HS-5 (cell line): ENCODE results near the gene ASB16.
"Not testable (repeated sequence)": the region's sequence is repeated elsewhere in the genome, so short reads cannot be mapped to it uniquely, and the experiment has no call there.

Experiments used
- DNase-seq: peaks from one replicate; pipeline ENCODE4 v3.0.0-alpha.2; 2012; ENCODE audit warnings: low read depth

The ASB16 gene, protein sequence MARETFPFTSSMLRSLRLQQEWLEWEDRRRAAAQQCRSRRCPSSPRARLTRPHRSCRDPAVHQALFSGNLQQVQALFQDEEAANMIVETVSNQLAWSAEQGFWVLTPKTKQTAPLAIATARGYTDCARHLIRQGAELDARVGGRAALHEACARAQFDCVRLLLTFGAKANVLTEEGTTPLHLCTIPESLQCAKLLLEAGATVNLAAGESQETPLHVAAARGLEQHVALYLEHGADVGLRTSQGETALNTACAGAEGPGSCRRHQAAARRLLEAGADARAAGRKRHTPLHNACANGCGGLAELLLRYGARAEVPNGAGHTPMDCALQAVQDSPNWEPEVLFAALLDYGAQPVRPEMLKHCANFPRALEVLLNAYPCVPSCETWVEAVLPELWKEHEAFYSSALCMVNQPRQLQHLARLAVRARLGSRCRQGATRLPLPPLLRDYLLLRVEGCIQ

GRCh38 chr17:44170499-44171201, at the start of gene ASB16:
Gene ASB16 (plus strand): TSS chr17:44170704. CDS start chr17:44170790, 86 bp downstream.
- DNase-seq, result no peak

- DNase-seq, result no peak
Observed at GRCh38 chr17:44120851-44121605, 49.5 kb upstream of the ASB16 start.

DNA sequence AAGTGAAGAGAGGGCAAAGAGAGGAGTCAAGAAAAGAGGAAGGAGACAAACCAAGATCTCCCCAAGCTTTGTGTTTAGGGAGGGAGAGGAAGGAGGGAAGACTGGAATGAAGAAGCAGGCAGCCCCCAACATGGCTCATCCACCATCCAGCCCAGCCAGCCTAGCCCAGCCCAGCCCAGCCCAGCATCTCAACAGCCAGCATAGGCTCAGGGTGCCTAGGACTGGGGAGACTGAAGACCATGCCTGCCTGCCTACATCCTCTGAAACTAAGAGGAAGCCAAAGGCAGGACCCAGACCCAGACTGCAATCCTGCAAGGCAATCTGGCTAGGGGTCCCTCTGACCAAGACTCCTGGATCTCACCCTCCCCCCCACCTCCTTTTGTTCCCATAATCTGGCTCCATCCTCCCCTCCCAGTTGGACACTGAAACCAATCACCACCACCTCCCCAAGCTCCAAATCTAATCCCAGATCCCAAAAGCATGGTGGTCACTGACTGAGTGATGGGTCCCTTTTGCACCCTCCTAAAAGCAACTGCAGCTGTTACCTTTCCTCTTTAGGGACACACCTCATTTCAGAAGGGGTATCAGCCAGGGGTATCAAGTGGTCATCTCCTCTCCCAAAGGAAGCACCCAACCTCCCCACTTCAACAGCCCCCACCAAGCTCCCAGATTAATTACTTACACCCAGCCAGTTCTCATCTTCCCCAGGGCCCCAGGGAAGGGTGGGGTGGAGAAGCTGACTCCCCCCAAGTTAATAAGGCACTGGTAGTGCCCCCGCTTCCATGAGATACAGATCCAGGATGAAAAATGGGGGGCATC, 48.3 kb upstream of the ASB16 start:
- no peak for DNase-seq

DNA sequence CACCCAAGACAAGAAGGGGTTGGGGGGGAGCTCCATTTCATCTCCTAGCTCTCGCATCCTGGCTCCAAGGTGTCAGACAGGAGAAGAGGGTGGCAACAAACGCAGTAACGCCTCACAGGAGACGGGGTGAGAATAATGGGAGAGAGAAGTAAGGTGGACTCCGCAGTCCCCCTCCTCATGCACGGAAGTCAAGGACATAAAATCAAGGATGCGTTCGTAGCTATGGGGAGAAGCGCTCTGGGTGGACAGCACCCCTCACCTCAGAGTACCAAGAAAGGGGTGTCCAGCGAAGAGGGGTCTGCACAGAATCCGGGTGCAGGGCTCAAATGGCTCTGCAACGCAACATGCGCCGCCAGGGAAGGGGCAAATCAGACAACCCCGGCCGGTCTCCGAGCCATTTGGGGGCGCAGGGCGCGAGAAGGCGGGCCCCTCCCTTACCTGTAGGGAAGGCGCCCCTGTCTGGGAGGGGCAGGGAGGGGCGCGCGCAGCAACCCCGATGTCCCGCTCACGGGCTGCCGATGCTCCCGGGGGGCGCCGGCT, 47.6 kb upstream of the ASB16 start:
- DNase-seq, result no peak

DNA sequence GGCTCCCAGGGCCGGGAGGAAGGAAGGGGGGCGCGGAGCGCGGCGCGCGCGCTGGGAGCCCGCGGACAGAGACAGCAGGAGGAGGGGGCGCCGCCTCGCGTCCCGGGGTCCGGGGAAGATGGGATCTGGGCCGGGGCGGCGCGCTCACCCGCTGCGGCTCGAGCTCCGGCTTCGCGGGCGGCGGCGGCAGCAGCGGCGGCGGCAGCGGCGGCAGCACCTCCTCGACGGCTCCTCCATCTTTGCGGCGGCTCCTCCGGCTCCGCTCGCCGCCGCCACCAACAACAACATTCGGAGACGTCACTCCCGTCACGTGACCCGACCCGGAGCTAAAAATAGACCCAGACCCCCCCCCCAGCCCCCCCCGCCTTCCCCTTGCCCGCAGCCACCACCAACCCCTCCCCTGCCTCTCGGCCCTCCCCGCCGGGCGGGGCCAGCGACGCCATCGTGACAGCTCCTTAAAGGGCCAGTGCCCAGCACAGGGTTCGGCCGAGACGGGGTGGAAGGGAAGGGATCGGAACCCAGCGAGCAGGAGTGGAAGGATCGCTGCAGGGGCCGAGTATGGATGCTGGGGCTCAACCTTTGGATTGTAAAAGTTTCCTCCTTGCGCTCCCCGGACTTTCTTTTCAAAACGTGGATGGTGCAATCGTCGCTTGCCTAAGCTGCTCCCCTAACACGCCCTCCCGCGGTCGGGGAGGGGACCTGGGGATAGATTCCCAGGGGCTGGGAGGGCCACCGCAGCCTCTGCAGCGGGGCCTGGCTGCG, 47.0 kb upstream of the ASB16 start, which contains the start of gene HDAC5:
Gene HDAC5 (minus strand): TSS at position 286 of the 762 bp plus-strand sequence. CDS start 6,126 bp downstream, outside the sequence.
- DNase-seq, result peak; percentile 77

- DNase-seq, result no peak
Observed at GRCh38 chr17:44124118-44124438, 46.4 kb upstream of the ASB16 start.

DNA sequence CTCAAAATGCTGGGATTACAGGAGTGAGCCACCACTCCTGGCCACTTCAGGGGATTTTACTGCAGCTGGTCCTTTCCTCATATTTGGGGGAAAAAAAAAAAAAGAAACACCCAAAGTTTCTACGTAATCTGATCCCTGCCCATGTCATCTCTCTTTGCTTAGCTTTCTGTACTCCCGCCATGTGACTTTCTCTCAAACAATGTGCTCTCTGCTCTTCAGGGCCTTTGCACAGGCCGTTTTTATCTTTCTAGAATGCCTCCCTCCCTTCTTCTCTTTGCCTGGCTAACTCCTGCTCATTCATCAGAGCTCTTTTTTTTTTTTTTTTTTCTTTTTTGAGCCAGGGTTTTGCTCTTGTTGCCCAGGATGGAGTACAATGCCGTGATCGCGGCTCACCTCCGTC, 42.1 kb upstream of the ASB16 start:
- DNase-seq, result no peak

- DNase-seq, result no peak
Observed at GRCh38 chr17:44130693-44131349, 39.7 kb upstream of the ASB16 start.

DNA sequence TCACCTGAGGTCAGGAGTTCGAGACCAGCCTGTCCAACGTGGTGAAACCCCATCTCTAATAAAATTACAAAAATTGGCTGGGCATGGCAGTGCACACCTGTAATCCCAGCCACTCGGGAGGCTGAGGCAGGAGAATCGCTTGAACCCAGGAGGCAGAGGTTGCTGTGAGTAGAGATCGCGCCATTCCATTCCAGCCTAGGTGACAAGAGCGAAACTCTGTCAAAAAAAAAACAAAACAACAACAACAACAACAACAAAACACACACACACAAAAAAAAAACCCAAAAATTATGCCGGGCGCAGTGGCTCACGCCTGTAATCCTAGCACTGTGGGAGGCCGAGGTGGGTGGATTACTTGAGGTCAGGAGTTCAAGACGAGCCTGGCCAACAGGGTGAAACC, 39.1 kb upstream of the ASB16 start:
- not testable (repeated sequence) for DNase-seq

DNA sequence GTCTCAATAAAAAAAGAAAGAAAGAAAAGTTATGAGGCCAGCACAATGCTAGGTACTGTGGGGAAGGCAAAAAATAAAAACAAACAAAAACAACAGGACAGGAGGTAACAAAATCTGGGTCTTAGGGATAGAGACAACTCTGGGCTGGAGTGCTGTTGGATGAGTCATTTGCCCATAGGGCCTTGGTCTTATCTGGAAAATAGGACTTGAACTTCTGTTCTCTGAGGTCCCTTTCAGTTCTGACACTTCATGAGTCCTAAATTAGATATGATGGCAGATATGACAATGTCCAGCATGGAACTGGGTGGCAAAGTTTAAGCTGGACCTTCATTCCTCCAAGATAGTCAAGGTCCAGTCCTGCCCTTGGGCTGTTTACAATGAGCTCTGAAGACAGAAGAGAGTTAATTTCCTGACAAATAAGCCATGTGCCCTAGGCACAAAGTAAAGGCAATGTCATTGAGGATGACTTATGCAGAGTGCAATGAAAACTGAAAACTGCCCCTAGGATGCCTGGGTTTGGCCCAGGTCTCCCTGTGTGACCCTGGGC, 38.2 kb upstream of the ASB16 start:
- DNase-seq, result no peak

- DNase-seq, result no peak
Observed at GRCh38 chr17:44133918-44134476, 36.5 kb upstream of the ASB16 start.

DNA sequence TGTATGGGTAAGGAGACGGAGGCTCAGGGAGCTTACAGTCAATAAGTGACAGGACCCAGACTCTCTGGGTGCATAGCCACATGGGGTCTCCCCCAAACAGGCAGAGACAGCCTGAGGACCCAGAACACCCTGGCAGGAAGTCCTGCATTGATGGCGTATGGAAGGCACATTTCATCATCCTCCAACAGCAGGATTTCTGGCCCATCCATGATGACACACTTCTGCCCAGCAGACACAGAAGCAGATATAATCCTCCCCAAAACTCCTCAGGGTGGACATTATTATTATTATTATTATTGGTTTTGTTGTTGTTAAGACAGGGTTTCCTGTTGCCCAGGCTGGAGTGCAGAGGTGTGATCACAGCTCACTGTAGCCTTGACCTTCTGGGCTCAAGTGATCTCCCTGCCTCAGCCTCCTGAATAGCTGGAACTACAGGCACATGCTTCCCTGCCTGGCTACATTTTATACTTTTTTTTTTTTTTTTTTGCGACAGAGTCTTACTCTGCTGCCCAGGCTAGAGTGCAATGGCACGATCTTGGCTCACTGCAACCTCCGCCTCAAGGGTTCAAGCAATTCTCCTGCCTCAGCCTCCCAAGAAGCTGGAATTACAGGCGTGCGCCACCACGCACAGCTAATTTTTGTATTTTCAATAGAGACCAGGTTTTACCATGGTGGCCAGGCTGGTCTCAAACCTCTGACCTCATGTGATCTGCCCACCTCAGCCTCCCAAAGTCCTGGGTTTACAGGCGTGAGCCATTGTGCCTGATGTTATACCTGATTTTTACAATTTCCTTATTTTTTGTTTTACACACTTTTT, 35.5 kb upstream of the ASB16 start:
- no peak for DNase-seq

GRCh38 chr17:44137891-44138709, 32.4 kb upstream of the ASB16 start:
- DNase-seq, result peak; percentile 94

GRCh38 chr17:44143921-44144320, 26.6 kb upstream of the ASB16 start:
- DNase-seq, result not testable (repeated sequence)

DNA sequence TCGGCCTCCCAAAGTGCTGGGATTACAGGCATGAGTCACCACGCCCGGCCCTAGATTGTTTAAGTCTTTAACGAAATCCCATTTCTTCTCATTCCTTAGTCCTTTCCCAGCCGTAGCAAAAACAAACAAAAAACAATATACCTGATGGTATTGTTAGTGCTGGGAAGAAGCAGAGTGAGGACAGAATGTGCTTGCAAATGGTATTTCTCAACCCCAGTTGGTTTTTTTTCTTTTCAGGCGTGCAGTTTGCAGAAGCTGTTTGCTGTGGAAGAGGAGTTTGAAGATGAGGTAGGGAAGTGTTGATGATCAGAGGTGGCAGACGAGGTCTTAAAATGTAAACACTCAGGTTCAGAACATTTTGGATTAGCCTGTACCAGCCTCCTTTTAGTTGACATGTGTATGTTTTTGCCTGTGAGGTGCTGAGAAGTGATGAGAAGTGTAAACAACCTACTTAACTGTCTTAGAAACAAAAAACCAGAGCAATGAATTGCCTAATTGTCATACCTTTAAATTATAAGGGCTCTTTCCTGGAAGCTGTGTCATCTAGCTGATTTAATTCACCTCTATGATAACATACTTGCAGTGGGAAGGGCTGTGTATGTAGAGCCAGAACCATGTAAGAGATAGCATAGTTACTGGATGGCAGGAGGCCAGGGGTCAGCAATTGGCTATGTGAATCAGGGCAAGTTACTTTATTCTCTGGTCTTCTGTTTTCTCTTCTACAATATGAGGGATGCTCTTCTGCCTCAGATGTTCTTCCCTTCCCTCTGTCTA, 25.4 kb upstream of the ASB16 start:
- no peak for DNase-seq

DNA sequence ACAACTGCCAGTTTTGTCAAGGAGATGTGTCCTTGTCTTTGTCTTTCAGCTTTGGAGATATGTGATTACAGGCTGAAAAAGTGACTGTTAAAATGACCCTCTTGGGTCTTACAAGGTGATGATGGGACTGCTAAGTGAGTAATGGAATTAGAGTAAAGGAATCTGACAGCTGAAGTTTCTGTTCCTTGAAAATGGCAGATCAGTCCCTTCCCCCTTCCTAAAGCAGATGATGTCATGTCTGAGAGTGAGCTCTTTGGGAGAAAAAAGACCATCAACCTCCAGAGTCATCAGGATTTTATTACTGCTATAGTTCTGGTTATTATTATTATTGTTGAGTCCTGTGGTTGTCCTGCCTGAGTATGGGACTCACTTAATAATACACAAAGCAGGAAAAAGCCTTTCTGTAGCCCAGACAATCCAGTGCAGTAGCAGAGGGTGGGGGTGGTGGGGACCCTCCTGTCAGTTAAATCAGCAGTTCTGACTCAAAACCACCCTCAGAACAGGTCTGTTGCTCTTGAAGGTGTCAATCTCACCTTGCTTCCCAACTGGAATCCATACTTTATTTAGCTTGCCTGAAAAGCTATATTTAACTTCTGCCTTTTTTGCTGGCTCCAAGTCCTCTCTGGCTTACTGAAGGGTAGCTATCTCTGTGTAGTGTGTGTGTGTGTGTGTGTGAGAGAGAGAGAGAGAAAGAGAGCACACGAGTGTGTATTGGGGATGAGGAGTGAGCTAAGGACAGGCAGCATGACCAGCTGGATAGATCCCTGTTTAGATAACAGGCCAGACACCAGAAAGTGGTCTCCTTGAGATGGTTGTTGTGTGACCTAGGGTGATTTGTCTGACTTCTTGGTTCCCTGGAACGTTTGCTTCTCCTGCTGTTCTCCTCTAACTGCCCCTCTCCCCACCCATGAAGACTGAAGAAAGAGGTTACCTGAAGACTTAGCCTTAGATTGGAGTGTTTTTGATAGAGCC, 23.8 kb upstream of the ASB16 start:
- DNase-seq, result no peak
